DOHH2 (cell line): Measurements from ENCODE around the gene SLC38A11.

ENCODE experiments used
- H3F3A ChIP-seq: fragments of 200-600 bp; sonication (generic), shearing (Covaris generic); 2 replicates; pipeline ENCODE4 v1.6.0; 2016; ENCODE audit warnings: antibody characterized with exemption, mild to moderate bottlenecking; ENCODE audit not compliant: control insufficient read depth, insufficient read depth
- H3K27ac ChIP-seq: fragments of 200-600 bp; sonication (generic); 2 replicates; pipeline ENCODE4 v1.5.1; 2014; ENCODE audit warnings: low read depth, mild to moderate bottlenecking, low read length, moderate library complexity
- H3K27me3 ChIP-seq: fragments of 200-600 bp; sonication (generic); 2 replicates; pipeline ENCODE4 v1.6.1; 2014; ENCODE audit warnings: mild to moderate bottlenecking, low read length, mixed read lengths; ENCODE audit not compliant: control insufficient read depth
- H3K36me3 ChIP-seq: fragments of 200-600 bp; sonication (generic); 2 replicates; pipeline ENCODE4 v1.6.1; 2014; ENCODE audit warnings: mild to moderate bottlenecking, low read length, moderate library complexity, mixed read lengths; ENCODE audit not compliant: control insufficient read depth
- H3K4me1 ChIP-seq: fragments of 200-600 bp; sonication (generic); 2 replicates; pipeline ENCODE4 v1.6.1; 2014; ENCODE audit warnings: mild to moderate bottlenecking, low read length, mixed read lengths; ENCODE audit not compliant: control insufficient read depth
- H3K4me2 ChIP-seq: fragments of 200-600 bp; sonication (generic); 2 replicates; pipeline ENCODE4 v1.6.0; 2014; ENCODE audit warnings: mild to moderate bottlenecking, low read length, moderate library complexity
- H3K4me3 ChIP-seq: fragments of 200-600 bp; sonication (generic); 2 replicates; pipeline ENCODE4 v1.5.1; 2014; ENCODE audit warnings: mild to moderate bottlenecking, low read length, mixed read lengths
- H3K79me2 ChIP-seq: fragments of 200-600 bp; sonication (generic); 2 replicates; pipeline ENCODE4 v1.6.1; 2014; ENCODE audit warnings: mild to moderate bottlenecking, low read length, mixed read lengths; ENCODE audit not compliant: control insufficient read depth
- H3K9me2 ChIP-seq: fragments of 200-600 bp; sonication (generic); replicated peaks from 2 replicates; pipeline ENCODE4 v1.6.1; 2014; ENCODE audit warnings: mild to moderate bottlenecking, low read length, mixed read lengths; ENCODE audit not compliant: control insufficient read depth
- H3K9me3 ChIP-seq: fragments of 200-600 bp; sonication (generic); 2 replicates; pipeline ENCODE4 v1.6.1; 2014; ENCODE audit warnings: antibody characterized with exemption, low read length, mixed read lengths; ENCODE audit not compliant: control insufficient read depth, insufficient read depth
- H4K20me1 ChIP-seq: fragments of 200-600 bp; sonication (generic); 2 replicates; pipeline ENCODE4 v1.6.0; 2014; ENCODE audit warnings: low read depth, mild to moderate bottlenecking, antibody characterized with exemption, low read length, moderate library complexity; ENCODE audit not compliant: control insufficient read depth, insufficient read depth
- CTCF ChIP-seq: fragments of 200-600 bp; sonication (generic); IDR thresholded peaks from one replicate; pipeline ENCODE4 v1.5.1; 2014; ENCODE audit warnings: antibody characterized with exemption, mild to moderate bottlenecking, low read depth, low read length; ENCODE audit not compliant: poor library complexity, severe bottlenecking
- EZH2phosphoT487 ChIP-seq: fragments of 200-600 bp; sonication (generic); IDR thresholded peaks from 2 replicates; pipeline ENCODE4 v1.6.1; 2017; ENCODE audit warnings: borderline replicate concordance, mild to moderate bottlenecking, antibody characterized with exemption, low read length, moderate library complexity, mixed read lengths

Gene SLC38A11

DNA sequence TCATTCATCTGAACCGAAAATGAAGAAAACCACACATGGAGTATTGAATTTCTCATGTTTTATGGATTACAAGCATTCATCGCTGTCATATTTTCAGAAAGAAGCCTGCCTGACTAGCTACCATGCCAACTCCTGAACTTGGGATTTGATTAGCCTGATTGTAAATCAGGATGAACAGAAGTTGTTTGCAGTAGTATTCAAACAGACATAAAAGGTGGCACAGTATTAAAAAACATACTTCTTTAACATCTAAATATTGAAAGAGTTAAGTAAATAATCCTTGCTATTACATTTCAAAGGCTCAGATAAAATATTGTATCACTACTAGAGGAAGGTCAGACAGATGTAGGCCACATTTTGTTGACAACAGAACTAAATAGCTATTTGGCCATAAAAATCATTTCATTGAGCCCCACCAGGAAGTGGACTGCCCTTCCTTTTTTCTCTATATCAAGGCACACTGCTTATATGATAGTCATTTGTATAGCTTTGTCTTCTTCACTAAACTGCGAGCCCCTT is 21.6 kb downstream of the SLC38A11 start:
- Histone ChIP-seq H3K4me2 (no peak overlapping the region), H3K9me2 (no peaks in the 10 kb centered on the region), H3F3A (no peaks in the 10 kb centered on the region), H3K9me3 (no peaks in the 10 kb centered on the region), H3K27me3 (no peaks in the 10 kb centered on the region), H4K20me1 (no peaks in the 10 kb centered on the region), H3K4me1 (no peaks in the 10 kb centered on the region), H3K27ac (no peak overlapping the region), H3K36me3 (no peaks in the 10 kb centered on the region), H3K79me2 (no peaks in the 10 kb centered on the region), H3K4me3 (no peak overlapping the region)
- TF ChIP-seq CTCF (no peak), EZH2phosphoT487 (no peak)

- no peaks in the 10 kb centered on the region for H3F3A ChIP-seq
- H3K27ac ChIP-seq = no peak overlapping the region
- H3K27me3 ChIP-seq = no peaks in the 10 kb centered on the region
- H3K79me2 ChIP-seq = no peaks in the 10 kb centered on the region
- H3K4me1 ChIP-seq = no peaks in the 10 kb centered on the region
- no peaks in the 10 kb centered on the region for H3K36me3 ChIP-seq
- no peaks in the 10 kb centered on the region for H4K20me1 ChIP-seq
- no peak overlapping the region for H3K4me3 ChIP-seq
- H3K9me2 ChIP-seq = no peaks in the 10 kb centered on the region
- H3K4me2 ChIP-seq = no peak overlapping the region
- H3K9me3 ChIP-seq = no peaks in the 10 kb centered on the region
- TF ChIP-seq EZH2phosphoT487 = no peak
- TF ChIP-seq CTCF = no peak
These were observed 22.9 kb downstream of the SLC38A11 start for GRCh38 chr2:164932377-164932776.

- no peaks in the 10 kb centered on the region for H3K9me3 ChIP-seq
- H3K27me3 ChIP-seq = no peaks in the 10 kb centered on the region
- no peak for TF ChIP-seq EZH2phosphoT487
- TF ChIP-seq CTCF = no peak
- no peak overlapping the region for H3K4me3 ChIP-seq
- no peak overlapping the region for H3K27ac ChIP-seq
- H3K4me1 ChIP-seq = no peaks in the 10 kb centered on the region
- H4K20me1 ChIP-seq = no peaks in the 10 kb centered on the region
- no peak overlapping the region for H3K4me2 ChIP-seq
- no peaks in the 10 kb centered on the region for H3K79me2 ChIP-seq
- H3K36me3 ChIP-seq = no peaks in the 10 kb centered on the region
- no peaks in the 10 kb centered on the region for H3F3A ChIP-seq
- no peaks in the 10 kb centered on the region for H3K9me2 ChIP-seq
These were observed 27.1 kb downstream of the SLC38A11 start for GRCh38 chr2:164928101-164928673.
